Daoy (cell line): ENCODE results near the gene CNTN4. TPM values are rescaled to one million over a fixed set of nuclear protein-coding genes. Genes with fewer than 3 reads are reported as not detected.
"Not testable (repeated sequence)": the region's sequence is repeated elsewhere in the genome, so short reads cannot be mapped to it uniquely, and the experiment has no call there.

Experiments
- DNase-seq: peaks from one replicate; pipeline ENCODE4 v3.0.0-alpha.2; 2015; ENCODE audit warnings: low read depth
- total RNA-seq: library from RNA; depleted of rRNA; stranded (reverse); fragments of >200 nt; shearing (Covaris generic); gene quantifications from 2 replicates; pipeline ENCODE4 v1.2.3, GENCODE V29; 2014

The CNTN4 gene
- total RNA-seq, 1 experiment from 2014 or later, result 0.06 TPM

DNA sequence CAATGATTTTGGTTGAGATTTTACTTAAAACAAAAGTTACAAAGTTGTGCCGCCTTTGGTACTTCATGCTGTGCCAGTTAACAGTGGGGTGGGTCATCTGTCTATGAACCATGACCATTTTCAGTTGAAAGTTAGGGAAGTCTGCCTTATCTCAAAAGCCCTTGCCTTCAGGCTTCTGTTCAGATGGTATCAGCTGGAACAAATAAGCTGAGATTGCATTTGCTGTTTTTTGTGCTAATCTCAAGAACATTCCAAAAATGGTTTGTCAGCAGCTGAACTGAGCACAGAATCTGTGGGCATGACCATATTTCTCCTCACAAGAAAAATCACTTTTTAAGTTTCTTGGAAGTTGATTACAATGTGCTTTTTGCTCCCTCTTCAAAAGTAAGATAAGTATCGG, 869.2 kb downstream of the CNTN4 start:
- DNase-seq, result no peak

DNA sequence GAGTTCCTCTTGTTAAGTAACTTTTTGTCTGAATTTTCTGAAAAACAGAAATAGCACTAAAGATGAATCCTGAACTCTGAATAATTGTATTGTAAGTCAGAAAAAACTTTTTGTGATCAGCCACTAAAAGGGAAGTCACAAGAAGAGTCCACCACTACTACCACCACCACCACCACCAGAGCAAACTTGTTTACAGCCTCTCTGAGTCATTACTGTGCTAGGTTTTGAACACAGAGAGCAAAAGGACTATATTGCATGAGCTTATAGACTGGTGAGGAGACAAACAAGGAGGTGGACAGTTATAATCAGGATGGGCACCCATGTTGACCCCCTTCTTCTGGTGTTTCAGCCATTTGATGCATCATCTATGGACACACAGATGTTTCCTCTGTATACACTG, 869.8 kb downstream of the CNTN4 start:
- no peak for DNase-seq

DNA sequence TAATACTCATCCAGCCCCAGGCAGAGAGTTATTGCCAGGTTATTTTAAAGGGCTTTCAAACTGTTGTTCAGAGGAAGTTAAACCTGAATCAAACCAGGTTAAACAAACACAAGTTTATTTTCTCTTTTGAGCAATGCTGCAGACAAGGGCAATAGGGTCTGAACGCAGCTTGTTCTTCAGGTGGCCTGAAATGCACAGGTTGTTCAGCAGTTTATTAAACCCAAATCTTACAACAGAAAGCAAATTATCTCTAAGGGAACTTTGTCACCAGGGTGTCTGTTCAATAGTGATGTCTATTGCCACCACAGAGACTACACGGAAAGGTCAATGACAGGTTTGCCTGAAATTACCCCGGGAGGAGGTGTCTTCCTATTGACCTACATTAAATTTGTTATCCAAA, 877.5 kb downstream of the CNTN4 start:
- DNase-seq, result no peak

DNA sequence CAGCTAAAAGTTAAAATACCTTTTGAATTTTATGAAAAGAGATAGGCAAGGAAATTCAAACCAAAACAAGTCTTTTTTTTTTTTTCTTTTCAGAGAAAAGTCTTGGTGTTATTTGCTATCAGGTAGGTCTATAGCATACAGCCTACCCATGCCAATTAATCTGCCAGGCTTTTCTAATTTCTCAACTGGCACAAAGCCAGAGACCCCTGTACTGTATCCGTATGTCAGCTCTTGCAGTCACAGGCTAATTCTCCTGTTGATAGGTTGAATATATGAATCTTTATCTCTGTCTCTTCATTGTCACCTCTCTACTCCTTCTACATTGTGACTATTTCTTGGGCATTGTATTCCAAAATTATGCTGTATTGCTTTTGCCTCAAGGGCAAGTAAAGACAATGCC, 878.1 kb downstream of the CNTN4 start:
- DNase-seq, result no peak

DNA sequence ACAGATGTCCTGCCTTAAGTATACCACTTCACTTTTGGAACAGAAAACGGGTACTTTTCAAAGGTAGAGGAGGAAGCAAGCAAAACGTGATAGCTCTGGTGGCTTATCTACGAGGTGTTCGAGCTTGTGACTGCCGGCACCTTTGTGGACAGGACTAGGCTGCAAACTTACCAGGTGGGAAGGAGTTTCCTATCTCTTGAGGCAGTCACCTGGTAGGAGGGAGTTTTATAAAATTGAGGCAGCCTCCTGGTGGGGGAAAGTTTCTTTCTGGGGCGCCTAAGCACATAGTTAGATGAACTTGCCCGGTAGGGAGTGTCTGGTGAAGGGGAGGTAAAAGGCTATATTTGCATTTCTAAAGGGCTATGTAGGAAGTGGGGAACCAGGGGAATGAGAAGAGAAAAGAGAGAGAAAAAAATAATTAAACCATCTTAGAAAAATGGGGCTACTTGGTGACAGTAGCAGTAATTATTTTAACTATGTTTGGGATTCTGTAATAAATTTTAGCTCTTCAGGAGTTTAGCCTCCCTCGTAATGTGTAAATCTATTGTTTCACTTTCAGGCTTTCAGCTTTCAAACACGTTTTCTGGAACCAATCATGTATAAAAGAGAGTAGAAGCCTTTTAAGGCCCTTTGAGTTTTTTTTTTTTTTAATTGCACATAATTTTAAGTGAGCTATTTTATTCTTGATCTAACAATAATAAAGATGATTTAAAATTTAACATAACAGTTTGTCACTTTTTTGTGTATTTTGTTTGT, 880.5 kb downstream of the CNTN4 start:
- no peak for DNase-seq

DNA sequence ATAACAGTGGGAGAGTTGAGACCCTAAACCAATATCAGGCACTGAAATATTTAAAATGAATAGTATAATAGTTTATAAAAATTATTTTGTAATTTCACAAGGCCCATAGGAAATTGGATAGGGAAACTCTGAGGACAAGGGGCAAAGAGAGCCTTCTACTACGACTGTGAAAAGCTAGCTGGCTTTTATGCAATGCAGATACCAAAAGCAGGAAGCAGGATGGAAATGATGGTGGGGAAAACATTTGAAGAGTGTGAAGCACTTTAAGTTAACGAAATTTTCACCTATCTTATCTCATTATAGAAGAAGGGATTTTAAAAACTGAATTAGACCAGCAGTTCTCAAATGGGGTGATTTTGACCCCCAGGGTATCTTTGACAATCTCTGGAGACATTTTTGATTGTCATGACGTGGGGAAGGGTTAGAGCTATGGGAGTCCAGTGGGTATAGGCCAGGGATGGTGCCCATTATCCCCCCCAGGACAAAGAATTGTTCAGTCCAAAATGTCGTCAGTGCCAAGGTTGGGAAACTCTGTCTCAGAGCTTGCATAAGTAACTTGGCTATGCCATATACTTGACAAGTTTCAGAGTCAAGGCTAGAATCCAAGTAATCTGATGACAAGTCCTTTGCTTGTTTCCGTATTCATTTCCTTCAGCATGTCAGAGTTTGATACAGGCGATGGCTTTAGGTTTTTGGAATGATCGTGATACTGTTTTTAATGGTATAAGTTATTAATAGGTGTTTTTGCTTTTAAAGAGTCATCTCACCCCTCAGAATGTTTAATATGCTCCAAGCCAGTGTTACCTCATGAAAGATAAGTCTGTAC, 885.6 kb downstream of the CNTN4 start:
- DNase-seq, result no peak

DNA sequence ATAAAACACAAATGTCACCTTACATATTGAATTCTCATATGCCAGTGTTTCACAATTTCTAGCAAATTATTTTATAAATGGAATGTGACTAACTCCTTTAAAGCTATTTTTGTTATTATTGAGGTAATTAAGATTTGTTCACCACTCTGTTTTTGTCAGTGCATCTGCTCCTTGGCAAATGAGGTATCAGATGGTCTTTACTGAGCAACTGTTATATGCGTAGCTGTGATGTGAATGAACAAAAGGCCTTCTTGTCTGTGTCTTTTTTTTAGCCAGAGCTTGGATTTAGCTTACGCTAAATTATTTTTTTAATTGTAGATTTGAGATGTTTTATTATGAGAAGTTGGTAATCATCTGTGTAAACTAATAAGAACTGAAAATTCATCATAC, 886.2 kb downstream of the CNTN4 start:
- no peak for DNase-seq

DNA sequence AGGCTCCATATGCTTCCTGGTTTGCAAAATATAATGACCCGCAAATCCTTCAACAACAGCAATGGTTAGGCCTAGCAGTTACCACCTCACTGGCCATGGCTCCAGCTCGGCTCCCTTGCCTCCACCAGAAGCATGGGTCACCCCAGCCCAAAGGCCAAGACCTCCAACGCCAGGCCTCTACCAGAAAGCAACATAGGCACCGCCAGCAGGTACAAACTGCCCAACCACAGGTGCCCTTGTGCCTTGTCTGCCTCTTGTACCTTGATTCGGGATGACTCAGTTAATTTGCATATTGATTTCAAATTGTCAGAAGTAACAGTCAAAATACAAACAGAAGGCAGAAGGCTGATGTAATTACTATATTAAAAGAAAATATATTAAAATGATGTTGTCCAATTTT, 886.8 kb downstream of the CNTN4 start:
- DNase-seq, result no peak

DNA sequence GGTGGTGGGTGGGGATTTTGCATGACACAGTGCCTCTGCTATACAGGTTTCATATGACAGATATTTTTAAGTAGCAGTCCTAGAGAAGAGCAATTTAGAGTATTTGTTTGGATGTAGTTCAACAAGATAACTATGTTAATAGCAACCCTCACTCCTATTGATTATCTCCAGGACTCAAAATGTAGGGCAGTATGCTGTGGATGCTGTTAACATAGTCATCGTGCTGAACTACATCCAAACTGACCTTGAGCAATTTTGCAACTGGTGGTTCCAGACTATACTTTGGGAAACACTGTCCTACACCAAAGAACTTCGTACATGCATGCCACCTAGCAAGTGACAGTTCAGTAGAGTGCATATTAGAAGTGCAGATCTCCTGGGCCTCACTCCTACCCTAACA, 893.9 kb downstream of the CNTN4 start:
- DNase-seq, result no peak

DNA sequence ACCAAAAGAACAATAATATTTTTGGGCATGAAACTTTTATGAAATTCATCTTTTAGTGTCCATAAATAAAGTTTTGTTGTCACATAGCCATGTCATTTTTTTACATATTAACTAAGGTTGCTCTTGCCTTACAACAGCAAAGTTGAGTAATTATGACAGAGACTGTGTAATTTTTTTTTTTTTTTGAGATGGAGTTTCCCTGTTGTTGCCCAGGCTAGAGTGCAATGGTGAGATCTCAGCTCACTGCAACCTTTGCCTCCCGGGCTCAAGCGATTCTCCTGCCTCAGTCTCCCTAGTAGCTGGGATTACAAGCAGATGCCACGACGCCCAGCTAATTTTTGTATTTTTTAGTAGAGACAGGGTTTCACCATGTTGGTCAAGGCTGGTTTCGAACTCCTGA, 894.5 kb downstream of the CNTN4 start:
- not testable (repeated sequence) for DNase-seq

DNA sequence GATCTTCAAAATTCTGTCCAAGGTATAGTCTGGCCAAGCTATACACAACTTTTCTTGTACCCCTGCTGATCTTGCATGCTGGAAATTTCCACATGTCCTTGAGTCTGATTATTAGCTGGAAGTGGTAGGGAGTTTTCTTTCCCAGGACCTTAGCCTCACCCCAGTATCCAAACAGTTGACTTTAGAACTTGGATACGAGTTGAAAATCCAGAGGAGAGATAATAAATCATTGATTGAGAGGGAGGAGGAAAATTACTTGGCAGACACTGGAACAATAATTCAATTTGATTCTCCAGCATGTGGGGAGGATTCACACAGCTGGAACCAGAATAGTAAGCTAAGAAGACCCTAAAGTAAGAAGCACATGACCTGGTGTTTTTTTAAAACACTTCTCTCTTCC, 895.1 kb downstream of the CNTN4 start:
- DNase-seq, result no peak

DNA sequence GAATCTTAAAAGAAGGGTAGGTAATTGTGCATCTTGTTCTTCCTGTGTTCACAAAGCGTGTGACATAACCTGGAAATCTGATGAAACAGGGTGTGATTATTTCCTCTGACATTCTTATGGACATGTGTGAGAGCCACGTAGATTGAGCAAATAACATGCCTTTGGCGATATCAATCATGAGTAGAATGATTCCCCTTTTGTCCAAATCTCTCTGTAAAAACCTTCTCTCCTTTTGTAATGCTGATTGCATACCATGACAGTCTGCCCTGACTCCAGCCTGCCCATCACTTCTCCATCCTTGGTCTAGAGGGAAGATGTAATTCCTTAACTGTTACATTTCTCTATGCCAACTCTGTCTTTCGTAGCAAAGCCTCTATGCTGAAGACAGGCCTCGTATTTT, 896.5 kb downstream of the CNTN4 start:
- no peak for DNase-seq

DNA sequence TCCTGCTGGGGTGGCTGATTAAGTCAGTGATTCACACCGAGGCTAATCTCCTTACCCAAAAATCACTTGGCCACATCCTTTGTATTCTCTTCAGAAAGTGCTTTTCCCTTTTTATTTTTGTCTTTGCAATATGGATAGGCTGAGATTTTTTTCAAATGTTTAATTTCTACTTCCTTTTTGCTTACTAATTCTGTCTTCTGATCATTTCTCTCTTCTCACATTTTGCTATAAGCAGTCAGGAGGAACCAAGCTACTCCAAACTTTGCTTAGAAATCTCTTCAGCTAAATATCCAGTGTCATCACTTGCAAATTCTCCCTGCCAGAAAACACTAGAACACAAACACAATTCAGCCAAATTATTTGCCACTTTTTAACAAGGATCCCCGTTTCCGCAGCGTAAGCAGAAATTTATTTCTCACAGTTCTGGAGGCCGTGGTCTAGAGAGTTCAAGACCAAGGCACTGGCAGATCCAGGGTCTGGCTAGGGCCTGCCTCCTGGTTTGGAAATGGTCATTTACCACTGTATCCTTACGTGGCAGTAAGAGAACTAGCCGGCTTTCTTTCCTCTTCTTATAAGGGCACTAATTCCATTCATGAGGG, 906.6 kb downstream of the CNTN4 start:
- DNase-seq, result no peak

DNA sequence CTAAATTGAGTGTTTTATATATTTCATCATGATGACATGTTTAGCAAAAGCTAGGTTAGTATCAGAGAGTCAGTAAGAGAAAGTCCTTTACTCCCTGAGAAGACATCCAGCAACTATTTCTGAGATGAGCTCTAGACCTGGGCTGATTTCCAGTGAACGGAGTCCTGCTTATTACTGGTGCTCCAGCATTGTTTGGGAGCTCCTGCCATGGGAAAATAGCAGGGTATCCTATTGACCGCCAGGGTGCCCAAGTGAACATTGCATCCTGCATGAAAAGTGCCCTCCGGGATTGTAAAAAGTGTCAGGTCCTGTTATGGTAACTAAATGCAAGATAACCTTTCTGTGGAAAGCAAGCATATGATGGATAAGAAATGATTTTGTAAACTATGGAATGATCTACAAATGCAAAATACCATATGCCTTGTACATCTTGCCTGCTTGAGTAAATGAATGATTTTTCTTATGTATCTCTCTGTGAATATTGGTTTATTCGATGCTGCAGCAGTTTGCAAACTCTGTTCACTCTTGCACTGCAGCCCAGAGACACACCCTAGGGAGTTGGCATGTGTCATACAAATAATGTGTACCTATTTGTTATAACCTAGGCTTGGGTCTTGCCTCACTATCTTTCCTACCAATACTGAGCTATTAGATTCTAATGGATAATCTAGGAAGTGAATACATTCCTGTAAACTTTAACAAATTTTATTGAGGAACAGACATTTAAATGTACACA, 914.8 kb downstream of the CNTN4 start:
- DNase-seq, result no peak

DNA sequence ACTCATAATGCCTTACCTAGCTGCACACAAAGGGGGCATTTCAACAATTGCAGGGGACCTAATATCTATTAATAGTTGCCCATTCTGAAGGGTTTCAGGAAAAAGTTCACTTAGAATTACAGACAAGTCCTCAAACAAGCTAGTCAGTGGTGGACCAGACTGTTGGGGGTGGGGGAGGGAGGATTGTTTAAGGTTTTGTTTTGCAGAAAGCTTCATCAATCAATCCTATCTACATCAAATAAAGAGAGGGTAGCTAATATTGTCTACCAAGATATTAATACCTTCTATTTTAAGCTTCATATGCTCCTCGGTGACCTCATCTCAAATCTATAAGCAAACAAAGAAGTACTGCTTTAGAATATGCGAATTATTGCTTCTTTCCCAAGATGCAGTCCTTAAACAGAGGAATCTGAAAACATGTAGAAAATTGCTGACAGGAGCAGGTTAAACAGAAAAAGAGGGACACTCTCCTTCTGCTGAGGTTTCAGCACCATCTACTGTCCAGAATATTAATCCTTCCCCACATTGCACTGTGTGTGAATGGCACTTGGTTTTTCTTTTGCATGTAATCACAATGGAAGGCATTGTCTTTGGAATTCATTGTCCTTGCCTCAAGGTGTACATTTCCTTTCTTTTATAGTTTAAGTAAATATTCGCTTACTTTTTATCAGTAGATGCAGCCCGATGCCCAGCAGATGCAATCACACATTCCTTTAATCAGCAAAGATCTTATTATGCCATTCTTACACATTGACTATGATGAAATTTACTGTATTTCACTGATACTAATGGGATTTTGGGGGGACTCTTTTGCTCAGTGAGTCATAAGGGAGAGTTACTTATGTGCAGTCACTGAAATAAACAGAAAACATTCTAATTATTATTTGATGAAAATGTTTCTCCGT, 916.8 kb downstream of the CNTN4 start:
- DNase-seq, result peak; percentile 37

DNA sequence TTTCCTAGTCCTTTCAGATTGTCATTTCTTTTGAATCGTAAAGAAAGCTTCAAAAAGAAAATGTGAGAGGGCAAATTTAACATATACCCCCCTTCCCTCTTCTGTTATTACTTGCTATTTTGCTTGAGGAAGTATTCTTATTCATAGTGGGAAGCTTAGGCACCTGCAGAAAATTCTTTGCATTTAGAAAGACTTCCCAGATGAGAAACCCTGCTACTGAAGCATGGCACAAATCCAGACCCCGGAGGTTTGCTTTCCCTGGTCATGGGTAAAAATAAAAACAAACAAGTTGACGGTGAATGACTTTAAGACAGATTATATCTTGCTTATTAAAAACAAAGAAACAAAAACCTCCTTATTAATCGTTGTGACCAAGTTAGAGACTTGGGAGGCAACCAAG, 917.6 kb downstream of the CNTN4 start:
- DNase-seq, result no peak

DNA sequence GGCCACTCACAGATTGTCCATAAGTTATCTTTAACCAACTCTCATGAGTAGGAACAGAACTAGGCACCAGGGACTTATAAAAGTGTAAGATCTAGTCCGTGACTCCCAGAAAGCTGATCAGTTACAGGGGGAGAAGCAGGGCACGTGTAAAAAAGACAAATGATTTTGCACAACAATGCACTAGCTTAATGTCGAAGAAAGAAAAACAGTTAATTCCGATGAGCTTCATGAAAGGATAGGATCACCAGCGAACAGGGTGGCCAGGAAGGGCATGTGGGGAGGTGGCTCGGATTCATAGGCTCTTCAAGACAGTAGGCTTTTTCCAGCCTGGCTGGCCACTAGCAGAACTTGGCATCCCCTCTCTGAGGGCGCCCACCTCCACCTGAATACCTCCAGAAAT, 921.5 kb downstream of the CNTN4 start:
- no peak for DNase-seq

DNA sequence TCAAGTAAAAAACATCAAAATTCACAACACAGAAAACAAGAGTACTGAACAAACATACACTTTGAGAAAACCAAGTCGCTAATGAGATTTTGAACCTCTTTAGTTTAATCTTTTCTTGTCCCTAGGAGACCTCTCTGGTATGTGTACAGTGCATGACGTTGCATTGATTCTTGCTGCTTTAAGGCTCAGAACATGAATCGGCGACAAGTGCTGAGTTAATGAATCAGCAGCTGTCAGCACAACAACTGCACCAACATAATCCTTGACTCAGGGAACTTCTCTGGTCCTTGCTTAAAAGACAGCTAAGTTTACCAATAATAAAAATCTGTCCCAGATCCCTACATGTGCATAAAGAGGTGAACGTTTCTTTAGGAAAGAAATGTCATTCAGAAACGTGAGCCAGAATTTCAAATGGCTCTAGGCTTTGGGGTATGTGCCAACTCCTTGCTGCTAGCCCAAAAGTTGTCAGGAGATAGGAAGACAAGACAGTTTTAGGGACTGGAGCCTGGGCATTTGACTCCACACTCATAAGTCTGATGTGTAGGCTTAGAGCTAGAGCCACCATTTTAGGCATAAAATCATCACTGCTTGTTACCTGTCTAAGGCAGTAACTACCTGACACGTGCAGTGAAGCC, 924.6 kb downstream of the CNTN4 start:
- DNase-seq, result no peak

DNA sequence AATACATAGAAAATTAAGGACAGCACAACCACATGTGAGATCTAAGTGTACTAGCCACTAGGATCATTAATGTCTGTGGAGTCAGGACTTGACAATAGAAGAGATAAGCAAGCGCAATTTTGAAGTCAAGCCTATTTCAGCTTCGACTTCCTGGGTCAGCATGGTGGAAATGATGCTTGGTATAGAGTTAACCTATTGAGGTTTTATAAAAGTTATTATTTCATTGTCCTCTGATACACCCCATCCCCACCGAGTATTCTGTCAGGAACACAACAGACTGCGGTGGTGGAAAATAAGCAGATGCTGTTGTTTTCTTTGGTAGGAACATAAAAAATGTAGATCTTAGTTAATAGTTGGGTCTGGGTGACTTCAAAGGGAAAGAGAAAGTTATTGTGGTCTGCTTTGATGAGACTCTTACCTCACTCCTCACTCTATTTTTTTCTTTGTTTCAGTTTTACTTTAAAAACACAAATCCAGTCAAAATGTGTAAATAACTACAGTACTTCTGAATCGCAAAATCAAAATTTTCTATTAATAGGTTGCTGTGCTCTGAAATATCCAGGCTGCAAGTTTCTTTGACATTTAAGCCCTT, 929.4 kb downstream of the CNTN4 start:
- no peak for DNase-seq

DNA sequence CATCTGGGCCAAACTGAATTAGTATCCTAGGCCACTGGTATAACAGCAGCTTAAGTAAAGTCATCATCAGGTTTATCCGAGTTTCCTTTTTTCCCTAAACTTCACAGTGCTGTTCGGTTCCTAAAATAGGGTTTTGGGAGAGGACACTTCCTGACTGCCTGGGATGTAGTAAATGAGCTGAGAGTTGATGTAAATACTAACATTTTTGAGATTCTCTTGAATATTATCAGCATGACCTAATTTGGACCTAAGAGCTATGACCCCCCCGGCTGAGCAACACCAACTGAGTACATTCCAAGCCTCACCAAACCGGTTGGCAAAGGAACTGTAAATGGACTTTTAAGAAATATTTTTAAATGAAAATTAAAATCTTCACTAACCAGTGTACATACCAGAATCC, 932.7 kb downstream of the CNTN4 start:
- DNase-seq, result peak; percentile 26
